Panc1 (cell line): ENCODE data around the gene NLRC5. TPM values are rescaled to one million over a fixed set of nuclear protein-coding genes. Genes with fewer than 3 reads are reported as not detected.

ENCODE experiments used
- ATAC-seq: fragments of 200-7000 bp; cut with Tn5 transposase; 2 replicates; pipeline ENCODE4 v1.9.1; 2020; ENCODE audit warnings: mild to moderate bottlenecking, moderate library complexity
- BruUV-seq: library from RNA; stranded (reverse); fragments of 400-500 nt; replicated peaks from 2 replicates; lab custom pipeline; 2021; lab: Mats Ljungman, UMichigan
- CTCF ChIA-PET: fragments of 300-600 bp; sonication (Branson Sonifier 250); formaldehyde crosslinking; loops from one replicate; lab custom pipeline; 2022; ENCODE audit warnings: antibody characterized with exemption; lab: Charles Lee
- POLR2A ChIA-PET: fragments of 300-600 bp; sonication (Branson Sonifier 250); formaldehyde crosslinking; loops from one replicate; lab custom pipeline; 2022; ENCODE audit warnings: antibody characterized with exemption; lab: Charles Lee
- DNase-seq: peaks from one replicate; pipeline ENCODE4 v3.0.0-alpha.2; 2010; ENCODE audit warnings: low read depth, low spot score
- H3K27ac ChIP-seq: 2 replicates; pipeline ENCODE4 v1.5.1; 2011; ENCODE audit warnings: mild to moderate bottlenecking, low read length, inconsistent platforms
- H3K27me3 ChIP-seq: fragments of 200-500 bp; sonication (Bioruptor generic); 2 replicates; pipeline ENCODE4 v1.6.0; 2014; ENCODE audit warnings: low read length, inconsistent platforms; ENCODE audit not compliant: control insufficient read depth, insufficient read depth
- H3K36me3 ChIP-seq: fragments of 200-500 bp; sonication (Bioruptor generic); 2 replicates; pipeline ENCODE4 v1.5.1; 2014; ENCODE audit warnings: inconsistent platforms, mild to moderate bottlenecking, low read length, moderate library complexity; ENCODE audit not compliant: control insufficient read depth, insufficient read depth
- H3K4me1 ChIP-seq: 2 replicates; pipeline ENCODE4 v1.5.1; 2011; ENCODE audit warnings: inconsistent platforms, mild to moderate bottlenecking, low read length, moderate library complexity; ENCODE audit not compliant: control insufficient read depth, insufficient read depth
- H3K4me3 ChIP-seq, 2 experiments: 2 replicates each; pipeline ENCODE4 v1.5.1; 2011 to 2012; ENCODE audit warnings: low read depth in 2 of 2, low read length in 2 of 2, mild to moderate bottlenecking in 2 of 2, inconsistent platforms in 1 of 2, moderate library complexity in 1 of 2
- H3K9me3 ChIP-seq: fragments of 200-500 bp; sonication (Bioruptor generic); 2 replicates; pipeline ENCODE4 v1.5.1; 2014; ENCODE audit warnings: low read depth, mild to moderate bottlenecking, inconsistent platforms, low read length, moderate library complexity; ENCODE audit not compliant: control insufficient read depth, insufficient read depth
- CTCF ChIP-seq: fragments of 450-650 bp; IDR thresholded peaks from 2 replicates; pipeline ENCODE4 v1.5.1; 2017; ENCODE audit warnings: mild to moderate bottlenecking
- REST ChIP-seq, 2 experiments: IDR thresholded peaks; 2 replicates each; pipeline ENCODE4 v1.6.1; 2011 to 2012; ENCODE audit warnings: low read depth in 2 of 2, control low read depth in 1 of 2, low read length in 1 of 2, mild to moderate bottlenecking in 1 of 2, moderate library complexity in 1 of 2; ENCODE audit not compliant: insufficient read depth in 1 of 2
- SIN3A ChIP-seq: IDR thresholded peaks from 2 replicates; pipeline ENCODE4 v1.6.1; 2012; ENCODE audit warnings: low read depth, mild to moderate bottlenecking, low read length, moderate library complexity, borderline replicate concordance; ENCODE audit not compliant: insufficient read depth
- TCF7L2 ChIP-seq: IDR thresholded peaks from 2 replicates; pipeline ENCODE4 v1.6.1; 2011; ENCODE audit warnings: mild to moderate bottlenecking, low read depth, low read length, inconsistent platforms
- in situ Hi-C: cut with HindIII; loops from 2 replicates; pipeline ENCODE4 v1.10.0; 2016; ENCODE audit warnings: low sequenced_read_pairs, low pct_unique_long_range_greater_than_20kb
- intact Hi-C: fragments of 100-400 bp; cut with micrococcal nuclease; formaldehyde crosslinking; loops from one replicate; pipeline ENCODE4 v1.10.0; 2022; ENCODE audit not compliant: unreplicated experiment
- total RNA-seq: library from RNA; stranded (reverse); gene quantifications from one replicate; pipeline ENCODE4 v1.2.1, GENCODE V29; 2021; ENCODE audit not compliant: unreplicated experiment

NLRC5 gene
- total RNA-seq, 1 experiment from 2014 or later, result 8.8 TPM

GRCh38 chr16:56950881-56951771 is 38.2 kb upstream of the NLRC5 start:
- no peak overlapping the region for H3K27ac ChIP-seq
- intact Hi-C loops (no loop called here), in situ Hi-C loops (no loop called here)
- DNase-seq (no peak), ATAC-seq (peak; percentile 79)
- H3K4me1 ChIP-seq, result no peaks in the 10 kb centered on the region
- no peaks in the 10 kb centered on the region for H3K9me3 ChIP-seq
- BruUV-seq, result no TSS peak
- TF ChIP-seq TCF7L2 (no peak), CTCF (peak; percentile 69)
- POLR2A ChIA-PET, result no interaction called here
- H3K27me3 ChIP-seq, result no peaks in the 10 kb centered on the region
- H3K4me3 ChIP-seq, result no peak overlapping the region
- CTCF ChIA-PET, result interaction anchor here (0.6 kb wide), 1 partner anchor 80 kb away, joined by 3 read pairs; no protein-coding TSS in a partner anchor
- no peaks in the 10 kb centered on the region for H3K36me3 ChIP-seq

DNA sequence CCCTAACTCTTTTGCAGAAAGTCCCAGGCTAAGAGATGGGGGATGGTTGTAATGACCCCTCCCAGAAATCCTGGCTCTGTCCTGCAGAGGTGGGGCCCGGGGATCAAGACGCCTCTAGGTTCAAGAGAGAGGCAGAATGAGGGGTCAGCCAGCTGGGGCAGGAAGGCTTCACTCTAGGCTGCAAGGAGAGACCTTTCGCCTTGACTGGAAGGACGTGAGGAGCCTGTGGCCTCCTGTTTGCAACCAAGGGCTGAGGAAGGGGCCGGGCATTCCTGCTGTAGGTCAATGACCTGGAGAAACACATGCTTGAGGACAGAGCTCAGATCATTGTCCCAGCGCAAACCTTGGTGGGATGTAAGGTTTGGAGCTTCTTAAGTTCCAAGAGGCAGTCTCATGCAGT is 36.4 kb upstream of the NLRC5 start:
- H3K36me3 ChIP-seq, result no peaks in the 10 kb centered on the region
- no peaks in the 10 kb centered on the region for H3K4me1 ChIP-seq
- intact Hi-C loops (no loop called here), in situ Hi-C loops (no loop called here)
- no peaks in the 10 kb centered on the region for H3K27me3 ChIP-seq
- no TSS peak for BruUV-seq
- no peak overlapping the region for H3K27ac ChIP-seq
- ChIA-PET POLR2A (no interaction called here), CTCF (no interaction called here)
- ATAC-seq (no peak), DNase-seq (no peak)
- H3K9me3 ChIP-seq, result no peaks in the 10 kb centered on the region
- no peak for TF ChIP-seq SIN3A
- TF ChIP-seq REST (IDR thresholded peaks at IDR 0.05; ENCODE audit: insufficient read depth in 1 of 2, low read depth in 2 of 2, low read length in 1 of 2), result no peak
- no peak for TF ChIP-seq CTCF
- H3K4me3 ChIP-seq, result no peak overlapping the region
